Panc1 (cell line): ENCODE data around the gene ANKRD17. TPM values are rescaled to one million over a fixed set of nuclear protein-coding genes. Genes with fewer than 3 reads are reported as not detected.

Experiments
- ATAC-seq: fragments of 200-7000 bp; cut with Tn5 transposase; 2 replicates; pipeline ENCODE4 v1.9.1; 2020; ENCODE audit warnings: mild to moderate bottlenecking, moderate library complexity
- BruUV-seq: library from RNA; stranded (reverse); fragments of 400-500 nt; replicated peaks from 2 replicates; lab custom pipeline; 2021; lab: Mats Ljungman, UMichigan
- CTCF ChIA-PET: fragments of 300-600 bp; sonication (Branson Sonifier 250); formaldehyde crosslinking; loops from one replicate; lab custom pipeline; 2022; ENCODE audit warnings: antibody characterized with exemption; lab: Charles Lee
- POLR2A ChIA-PET: fragments of 300-600 bp; sonication (Branson Sonifier 250); formaldehyde crosslinking; loops from one replicate; lab custom pipeline; 2022; ENCODE audit warnings: antibody characterized with exemption; lab: Charles Lee
- DNase-seq: peaks from one replicate; pipeline ENCODE4 v3.0.0-alpha.2; 2010; ENCODE audit warnings: low read depth, low spot score
- H3K27ac ChIP-seq: 2 replicates; pipeline ENCODE4 v1.5.1; 2011; ENCODE audit warnings: mild to moderate bottlenecking, low read length, inconsistent platforms
- H3K27me3 ChIP-seq: fragments of 200-500 bp; sonication (Bioruptor generic); 2 replicates; pipeline ENCODE4 v1.6.0; 2014; ENCODE audit warnings: low read length, inconsistent platforms; ENCODE audit not compliant: control insufficient read depth, insufficient read depth
- H3K36me3 ChIP-seq: fragments of 200-500 bp; sonication (Bioruptor generic); 2 replicates; pipeline ENCODE4 v1.5.1; 2014; ENCODE audit warnings: inconsistent platforms, mild to moderate bottlenecking, low read length, moderate library complexity; ENCODE audit not compliant: control insufficient read depth, insufficient read depth
- H3K4me1 ChIP-seq: 2 replicates; pipeline ENCODE4 v1.5.1; 2011; ENCODE audit warnings: inconsistent platforms, mild to moderate bottlenecking, low read length, moderate library complexity; ENCODE audit not compliant: control insufficient read depth, insufficient read depth
- H3K4me3 ChIP-seq, 2 experiments: 2 replicates each; pipeline ENCODE4 v1.5.1; 2011 to 2012; ENCODE audit warnings: low read depth in 2 of 2, low read length in 2 of 2, mild to moderate bottlenecking in 2 of 2, inconsistent platforms in 1 of 2, moderate library complexity in 1 of 2
- H3K9me3 ChIP-seq: fragments of 200-500 bp; sonication (Bioruptor generic); 2 replicates; pipeline ENCODE4 v1.5.1; 2014; ENCODE audit warnings: low read depth, mild to moderate bottlenecking, inconsistent platforms, low read length, moderate library complexity; ENCODE audit not compliant: control insufficient read depth, insufficient read depth
- CTCF ChIP-seq: fragments of 450-650 bp; IDR thresholded peaks from 2 replicates; pipeline ENCODE4 v1.5.1; 2017; ENCODE audit warnings: mild to moderate bottlenecking
- POLR2AphosphoS5 ChIP-seq: IDR thresholded peaks from 2 replicates; pipeline ENCODE4 v1.6.1; 2012; ENCODE audit warnings: mild to moderate bottlenecking, low read depth, low read length, moderate library complexity
- REST ChIP-seq, 2 experiments: IDR thresholded peaks; 2 replicates each; pipeline ENCODE4 v1.6.1; 2011 to 2012; ENCODE audit warnings: low read depth in 2 of 2, control low read depth in 1 of 2, low read length in 1 of 2, mild to moderate bottlenecking in 1 of 2, moderate library complexity in 1 of 2; ENCODE audit not compliant: insufficient read depth in 1 of 2
- SIN3A ChIP-seq: IDR thresholded peaks from 2 replicates; pipeline ENCODE4 v1.6.1; 2012; ENCODE audit warnings: low read depth, mild to moderate bottlenecking, low read length, moderate library complexity, borderline replicate concordance; ENCODE audit not compliant: insufficient read depth
- TCF7L2 ChIP-seq: IDR thresholded peaks from 2 replicates; pipeline ENCODE4 v1.6.1; 2011; ENCODE audit warnings: mild to moderate bottlenecking, low read depth, low read length, inconsistent platforms
- in situ Hi-C: cut with HindIII; loops from 2 replicates; pipeline ENCODE4 v1.10.0; 2016; ENCODE audit warnings: low sequenced_read_pairs, low pct_unique_long_range_greater_than_20kb
- intact Hi-C: fragments of 100-400 bp; cut with micrococcal nuclease; formaldehyde crosslinking; loops from one replicate; pipeline ENCODE4 v1.10.0; 2022; ENCODE audit not compliant: unreplicated experiment
- total RNA-seq: library from RNA; stranded (reverse); gene quantifications from one replicate; pipeline ENCODE4 v1.2.1, GENCODE V29; 2021; ENCODE audit not compliant: unreplicated experiment

Gene ANKRD17
- total RNA-seq, 1 experiment from 2014 or later: 38.5 TPM

GRCh38 chr4:73189274-73189810 is 69.3 kb downstream of the ANKRD17 start:
- ChIA-PET CTCF (no interaction called here), POLR2A (no interaction called here)
- no peaks in the 10 kb centered on the region; the same call in 1 of the 2 replicates for H3K36me3 ChIP-seq
- no peaks in the 10 kb centered on the region for H3K4me1 ChIP-seq
- ATAC-seq (no peak), DNase-seq (no peak)
- TF ChIP-seq TCF7L2 (no peak), REST (IDR thresholded peaks at IDR 0.05; ENCODE audit: insufficient read depth in 1 of 2, low read depth in 2 of 2, low read length in 1 of 2) (no peak), SIN3A (no peak), CTCF (no peak), POLR2AphosphoS5 (no peak)
- no TSS peak for BruUV-seq
- in situ Hi-C loops: no loop called here
- H3K27ac ChIP-seq: no peak overlapping the region
- no peaks in the 10 kb centered on the region for H3K27me3 ChIP-seq
- H3K9me3 ChIP-seq: no peaks in the 10 kb centered on the region
- no peak overlapping the region for H3K4me3 ChIP-seq
- intact Hi-C loops: no loop called here

GRCh38 chr4:73187325-73187724 is 71.3 kb downstream of the ANKRD17 start:
- intact Hi-C loops: no loop called here

More at GRCh38 chr4:73187325-73187724, 71.3 kb downstream of the ANKRD17 start:
- POLR2A ChIA-PET: no interaction called here
- Histone ChIP-seq H3K4me1 (no peaks in the 10 kb centered on the region), H3K27me3 (no peaks in the 10 kb centered on the region), H3K4me3 (no peak overlapping the region), H3K9me3 (no peaks in the 10 kb centered on the region), H3K27ac (no peak overlapping the region), H3K36me3 (no peaks in the 10 kb centered on the region; the same call in 1 of the 2 replicates)
- DNase-seq (no peak), ATAC-seq (no peak)
- no TSS peak for BruUV-seq
- no peak for TF ChIP-seq CTCF
- TF ChIP-seq SIN3A: no peak
- no peak for TF ChIP-seq TCF7L2
- TF ChIP-seq POLR2AphosphoS5: no peak
- TF ChIP-seq REST (IDR thresholded peaks at IDR 0.05; ENCODE audit: insufficient read depth in 1 of 2, low read depth in 2 of 2, low read length in 1 of 2): no peak
- in situ Hi-C loops: no loop called here
- CTCF ChIA-PET: no interaction called here
